Stimulated activated naive B cell treated with anti-CD40 and anti-IgM and Interleukin-4, amounts not matched to agents 10 μg/mL and 1 μg/mL and 100 μg/mL, for 72 hours (primary cell): Measurements from ENCODE around the gene MAP3K7.

ENCODE experiments used
- ATAC-seq, 2 donors: fragments of 150-1000 bp; cut with Tn5 transposase; replicated peaks; 2 replicates each; pipeline ENCODE4 v1.10.0; 2021; ENCODE audit warnings: moderate library complexity in 1 of 2
- DNase-seq: peaks from one replicate; pipeline ENCODE4 v3.0.0; 2021
- H3K27ac Mint-ChIP-seq: one replicate; pipeline ENCODE4 v1.8.0; 2022; ENCODE audit warnings: mild to moderate bottlenecking, mixed read lengths
- H3K27me3 Mint-ChIP-seq, 2 donors: one replicate each; pipeline ENCODE4 v1.8.0; 2022; ENCODE audit warnings: mixed read lengths in 2 of 2
- H3K36me3 Mint-ChIP-seq, 2 donors: one replicate each; pipeline ENCODE4 v1.8.0; 2022; ENCODE audit warnings: mixed read lengths in 2 of 2, mild to moderate bottlenecking in 1 of 2
- H3K4me1 Mint-ChIP-seq, 2 donors: one replicate each; pipeline ENCODE4 v1.8.0; 2022; ENCODE audit warnings: mixed read lengths in 2 of 2, mild to moderate bottlenecking in 1 of 2
- H3K4me3 Mint-ChIP-seq, 2 donors: one replicate each; pipeline ENCODE4 v1.8.0; 2022; ENCODE audit warnings: mild to moderate bottlenecking in 2 of 2, mixed read lengths in 2 of 2, moderate library complexity in 1 of 2
- H3K9me3 Mint-ChIP-seq, 2 donors: one replicate each; pipeline ENCODE4 v1.8.0; 2022; ENCODE audit warnings: mixed read lengths in 2 of 2, mild to moderate bottlenecking in 1 of 2

MAP3K7 gene

DNA sequence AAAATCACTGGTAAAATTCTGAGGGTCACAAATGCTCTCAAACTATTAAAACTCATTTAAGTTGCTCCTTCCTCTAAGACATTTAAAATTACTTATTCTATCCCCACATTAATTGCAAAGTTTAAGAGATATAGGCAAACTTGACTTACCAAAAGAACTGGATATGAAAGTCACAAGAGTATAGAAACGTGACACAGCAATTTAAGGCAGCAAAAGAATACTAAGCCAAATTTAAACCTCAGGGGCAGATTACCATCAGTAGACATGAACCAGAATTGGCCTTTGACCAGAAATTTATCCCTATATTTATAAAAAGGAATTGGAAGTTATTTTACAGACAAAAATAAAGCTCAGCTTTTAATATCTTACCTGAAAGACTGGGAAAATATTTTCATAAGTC lies 56.0 kb downstream of the MAP3K7 start:
- no peak for DNase-seq
- no peaks in the 10 kb centered on the region for H3K27me3 Mint-ChIP-seq
- H3K36me3 Mint-ChIP-seq: peaks cover 14 to 30% of the 10 kb centered on the region in 2 donors
- no peak overlapping the region for H3K4me3 Mint-ChIP-seq
- no peak overlapping the region for H3K27ac Mint-ChIP-seq
- H3K4me1 Mint-ChIP-seq: no peaks in the 10 kb centered on the region
- H3K9me3 Mint-ChIP-seq: no peaks in the 10 kb centered on the region
- no peak for ATAC-seq

DNA sequence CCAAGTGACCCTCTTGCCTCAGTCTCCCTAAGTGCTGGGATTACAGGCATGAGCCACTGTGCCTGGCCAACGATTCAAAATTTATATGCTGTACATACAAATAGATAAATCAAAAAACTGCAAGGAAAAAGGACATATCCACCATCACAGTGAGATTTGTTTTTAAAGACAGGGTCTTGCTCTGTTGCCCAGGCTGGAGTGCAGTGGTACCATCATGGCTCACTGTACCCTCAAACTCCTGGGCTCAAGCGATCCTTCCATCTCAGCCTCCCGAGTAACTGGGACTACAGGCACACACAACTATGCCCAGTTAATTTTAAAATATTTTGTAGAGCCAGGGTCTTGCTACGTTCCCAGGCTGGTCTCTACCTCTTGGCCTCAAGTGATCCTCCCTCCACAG lies 61.5 kb downstream of the MAP3K7 start:
- no peak for DNase-seq
- Mint-ChIP-seq H3K27me3 (no peaks in the 10 kb centered on the region), H3K9me3 (no peaks in the 10 kb centered on the region), H3K36me3 (peaks cover 17 to 37% of the 10 kb centered on the region in 2 donors), H3K27ac (no peak overlapping the region), H3K4me3 (no peak overlapping the region), H3K4me1 (no peaks in the 10 kb centered on the region)
- no peak for ATAC-seq

DNA sequence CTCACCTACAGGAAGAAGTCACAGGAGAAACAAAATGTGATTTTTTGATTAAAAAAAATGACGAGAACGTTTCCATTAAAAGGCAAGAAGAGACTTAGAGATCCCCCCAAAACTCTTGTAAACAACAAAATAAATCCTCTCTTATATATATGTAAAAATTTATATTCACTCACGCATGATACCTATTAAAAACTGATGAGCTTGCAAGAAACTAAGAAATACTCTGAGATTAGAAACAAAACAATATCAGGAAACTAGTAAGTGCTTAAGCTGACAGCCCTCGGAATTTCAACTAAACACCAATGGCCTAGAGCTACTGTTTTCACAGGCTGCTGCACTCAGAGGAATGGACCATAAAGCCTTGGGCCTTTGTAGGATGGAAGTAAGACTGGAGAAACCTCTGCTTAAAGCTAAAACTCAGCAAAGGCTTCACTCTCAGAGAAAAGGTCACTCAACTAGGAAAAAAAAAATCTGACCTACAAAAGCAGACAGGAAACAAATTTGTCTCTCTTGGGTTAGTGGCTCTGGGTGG lies 63.0 kb downstream of the MAP3K7 start:
- H3K4me1 Mint-ChIP-seq: no peaks in the 10 kb centered on the region
- H3K4me3 Mint-ChIP-seq: no peak overlapping the region

DNA sequence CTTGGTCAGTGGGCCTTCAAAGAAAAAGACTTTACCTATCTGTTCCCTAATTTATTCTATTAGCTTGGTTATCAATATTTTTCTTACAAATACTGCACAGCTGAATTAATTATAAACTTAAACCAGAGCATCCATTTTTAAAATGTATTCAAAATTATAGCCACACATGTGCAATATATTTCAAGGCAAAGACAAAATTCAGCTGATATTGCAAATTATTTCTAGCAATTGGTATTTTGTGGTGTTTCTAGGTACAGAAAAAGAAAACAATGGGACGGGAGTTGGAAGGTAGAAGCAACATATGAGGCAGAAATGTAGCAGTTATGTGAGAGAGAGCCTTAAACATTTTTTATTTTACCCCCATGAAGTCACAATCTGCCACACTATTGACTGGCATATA lies 64.9 kb downstream of the MAP3K7 start:
- Mint-ChIP-seq H3K36me3 (peaks cover 6 to 27% of the 10 kb centered on the region in 2 donors), H3K27me3 (no peaks in the 10 kb centered on the region), H3K27ac (no peak overlapping the region), H3K4me3 (no peak overlapping the region), H3K4me1 (no peaks in the 10 kb centered on the region), H3K9me3 (no peaks in the 10 kb centered on the region)
- ATAC-seq (no peak), DNase-seq (no peak)

More for the DNA sequence above, 63.0 kb downstream of the MAP3K7 start:
- DNase-seq (no peak), ATAC-seq (no peak)
- H3K27ac Mint-ChIP-seq: no peak overlapping the region
- H3K27me3 Mint-ChIP-seq: no peaks in the 10 kb centered on the region
- no peaks in the 10 kb centered on the region for H3K9me3 Mint-ChIP-seq
- H3K36me3 Mint-ChIP-seq: peaks cover 11 to 33% of the 10 kb centered on the region in 2 donors

DNA sequence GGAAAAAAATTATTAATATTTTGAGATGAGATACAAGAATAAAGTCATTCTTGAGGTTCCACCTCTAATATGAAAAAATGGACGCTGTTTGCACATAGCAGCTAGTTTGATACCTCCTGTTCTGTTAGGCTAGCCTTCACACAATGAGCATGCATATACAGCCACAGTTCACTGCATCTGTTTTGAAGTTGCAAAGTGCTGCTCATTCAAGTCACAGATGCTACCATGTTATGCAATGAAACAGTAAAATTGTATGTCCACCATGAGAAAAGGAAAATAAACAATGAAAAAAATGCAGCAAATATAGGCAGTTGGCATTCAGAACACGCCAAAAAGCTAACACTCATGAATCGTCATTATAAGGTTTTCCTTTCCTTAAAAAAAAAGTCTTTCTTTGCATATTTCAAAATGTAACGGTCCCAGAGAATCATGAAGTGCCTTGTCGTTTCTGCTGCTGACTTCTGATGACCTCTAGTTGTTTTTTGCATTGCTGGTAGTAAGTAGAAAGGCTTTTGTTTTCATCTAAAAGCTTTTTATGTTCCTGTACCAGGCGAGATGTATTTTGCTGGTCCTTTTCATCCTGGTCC lies 70.7 kb downstream of the MAP3K7 start:
- no peak for ATAC-seq
- Mint-ChIP-seq H3K4me1 (no peaks in the 10 kb centered on the region), H3K27me3 (no peaks in the 10 kb centered on the region), H3K9me3 (no peaks in the 10 kb centered on the region), H3K4me3 (no peak overlapping the region), H3K36me3 (peaks cover 26 to 42% of the 10 kb centered on the region in 2 donors), H3K27ac (no peak overlapping the region)
- DNase-seq: no peak

DNA sequence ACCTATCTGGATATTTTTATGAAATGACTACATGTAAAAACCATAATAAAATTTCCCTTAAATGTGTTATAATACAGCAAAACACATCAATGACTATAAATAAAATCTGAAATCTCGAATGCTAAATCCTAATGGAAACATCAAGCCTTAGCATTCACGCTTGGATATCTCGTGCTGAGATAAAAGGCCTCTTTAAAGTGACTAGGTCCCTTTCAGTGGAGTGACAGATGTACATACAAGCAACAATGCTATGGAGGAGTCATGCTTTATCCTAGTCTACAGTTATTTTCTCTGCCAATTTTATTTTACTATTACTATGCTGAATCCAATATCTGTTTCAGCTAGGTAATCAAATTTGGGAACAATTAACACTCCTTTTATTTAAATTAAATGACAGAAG lies 72.4 kb downstream of the MAP3K7 start:
- H3K4me3 Mint-ChIP-seq: no peak overlapping the region

DNA sequence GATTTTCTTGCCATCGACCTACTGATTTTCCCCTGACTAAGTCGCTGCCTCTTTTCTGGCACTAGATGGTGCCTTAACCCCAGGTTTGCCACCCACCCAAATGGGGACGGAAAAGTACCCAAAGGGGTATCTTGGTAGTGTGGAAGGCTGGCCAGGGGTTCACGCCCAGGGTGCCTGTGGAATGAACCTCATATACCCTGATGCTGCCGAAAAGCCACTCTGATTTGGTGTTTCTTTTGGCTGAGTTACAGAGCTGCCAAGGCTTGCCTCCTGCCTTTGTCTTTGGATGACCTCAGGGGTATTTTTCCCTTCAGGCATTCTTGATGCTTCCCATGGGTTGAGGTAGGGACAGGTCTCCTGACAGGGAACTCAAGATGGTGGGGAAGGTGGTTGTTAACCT lies 78.1 kb downstream of the MAP3K7 start:
- Mint-ChIP-seq H3K36me3 (peaks cover 10 to 38% of the 10 kb centered on the region in 2 donors), H3K4me3 (no peak overlapping the region), H3K27ac (no peak overlapping the region), H3K4me1 (no peaks in the 10 kb centered on the region), H3K27me3 (no peaks in the 10 kb centered on the region), H3K9me3 (peaks cover 8 to 9% of the 10 kb centered on the region in 2 donors)
- DNase-seq: no peak
- no peak for ATAC-seq

More for the DNA sequence above, 72.4 kb downstream of the MAP3K7 start:
- Mint-ChIP-seq H3K27me3 (no peaks in the 10 kb centered on the region), H3K4me1 (no peaks in the 10 kb centered on the region), H3K36me3 (peaks cover 21 to 45% of the 10 kb centered on the region in 2 donors), H3K27ac (no peak overlapping the region), H3K9me3 (no peaks in the 10 kb centered on the region)
- no peak for DNase-seq
- no peak for ATAC-seq

DNA sequence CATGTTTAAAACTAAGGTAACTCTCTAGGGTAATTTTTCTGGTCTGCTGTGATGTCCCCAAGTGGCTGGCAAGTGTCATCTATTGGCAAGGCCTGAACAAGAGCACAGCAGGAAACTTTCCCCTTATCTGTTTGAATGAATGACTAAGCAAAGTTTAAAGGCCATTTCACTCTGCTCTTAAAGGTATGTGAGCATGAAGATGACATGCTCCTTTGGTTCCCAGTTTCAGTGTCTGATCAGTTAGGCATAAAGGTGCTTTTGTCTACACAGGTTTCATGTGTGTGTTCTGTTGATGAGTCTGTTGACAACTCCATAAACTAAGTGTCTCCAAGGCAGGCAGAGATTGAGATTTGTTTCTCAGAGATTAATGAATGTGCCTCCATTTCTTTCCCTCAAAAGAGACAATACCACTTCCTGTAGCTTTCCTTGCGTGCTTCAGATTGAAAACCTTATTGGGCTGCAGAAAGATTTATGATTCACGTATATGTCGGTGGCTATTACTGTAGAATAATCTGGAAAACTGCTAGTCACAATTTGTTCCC lies 83.9 kb downstream of the MAP3K7 start:
- no peaks in the 10 kb centered on the region for H3K36me3 Mint-ChIP-seq
- H3K4me3 Mint-ChIP-seq: no peak overlapping the region
- no peaks in the 10 kb centered on the region for H3K27me3 Mint-ChIP-seq
- peaks cover 6 to 11% of the 10 kb centered on the region in 2 donors for H3K4me1 Mint-ChIP-seq
- ATAC-seq (peak; percentile 87 to 90), DNase-seq (no peak)
- H3K27ac Mint-ChIP-seq: peak overlapping the region; percentile 10
- H3K9me3 Mint-ChIP-seq: no peaks in the 10 kb centered on the region

DNA sequence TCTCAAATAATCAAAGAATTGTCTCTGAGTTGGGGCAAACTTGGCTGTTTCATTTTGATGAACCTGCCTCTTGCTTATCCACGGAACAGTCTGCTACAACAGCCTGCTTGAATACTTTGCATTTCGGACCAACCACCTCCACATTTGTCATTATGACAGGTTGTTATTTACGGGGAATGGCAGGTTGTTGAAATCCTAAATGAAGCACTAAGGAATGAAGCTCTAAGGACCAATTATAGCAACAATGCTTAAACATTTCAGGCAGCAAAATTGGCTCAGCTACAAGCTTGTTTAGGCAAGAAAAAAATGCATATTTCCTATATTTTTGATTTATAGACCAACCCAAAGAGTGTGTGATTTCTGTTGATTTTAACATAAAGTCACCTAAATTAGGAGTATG lies 84.5 kb downstream of the MAP3K7 start:
- Mint-ChIP-seq H3K4me3 (no peak overlapping the region), H3K27ac (no peak overlapping the region), H3K4me1 (peaks cover 6 to 11% of the 10 kb centered on the region in 2 donors), H3K27me3 (peaks cover 4 to 5% of the 10 kb centered on the region in 2 donors), H3K36me3 (no peaks in the 10 kb centered on the region), H3K9me3 (no peaks in the 10 kb centered on the region)
- no peak for ATAC-seq
- DNase-seq: no peak

DNA sequence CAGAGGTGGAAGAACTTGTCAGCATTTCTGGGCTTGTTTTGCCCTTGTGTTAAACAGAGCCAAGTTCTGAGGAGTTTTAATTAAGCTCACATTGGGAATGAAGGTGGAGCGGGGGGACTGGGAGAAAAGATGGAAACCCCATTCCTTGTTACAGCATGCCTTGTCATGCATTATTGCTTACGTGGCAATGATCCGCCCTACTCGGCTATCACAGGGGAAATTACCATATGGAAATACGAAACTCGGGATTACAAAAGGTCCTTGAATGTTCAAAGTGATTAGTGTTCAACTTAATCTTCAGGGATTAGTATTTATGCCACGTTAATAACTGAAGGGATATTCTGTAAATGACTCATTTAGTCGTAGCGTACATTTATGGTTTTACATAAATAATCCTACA lies 86.4 kb downstream of the MAP3K7 start:
- no peak overlapping the region for H3K27ac Mint-ChIP-seq

DNA sequence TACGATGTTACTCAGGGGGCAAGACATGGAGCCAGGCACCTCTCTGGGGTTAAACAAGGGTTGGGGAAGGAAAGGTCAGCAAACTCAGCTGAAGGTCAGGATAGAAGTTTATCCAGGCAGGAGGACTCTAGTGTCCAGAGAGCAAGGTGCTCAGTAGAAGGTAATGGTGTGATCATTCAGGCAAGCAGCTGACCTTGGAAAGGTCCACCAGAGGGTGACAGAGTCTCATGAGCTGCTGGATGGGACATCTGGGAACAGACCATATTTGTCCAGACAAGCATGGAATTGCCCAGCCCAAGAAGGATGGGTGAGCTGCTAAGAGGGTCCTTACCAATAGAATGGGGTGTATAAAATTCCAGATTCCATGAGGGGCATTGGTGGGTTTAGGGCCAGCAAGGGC lies 89.5 kb downstream of the MAP3K7 start:
- Mint-ChIP-seq H3K9me3 (no peaks in the 10 kb centered on the region), H3K27me3 (peaks cover 10 to 24% of the 10 kb centered on the region in 2 donors), H3K36me3 (no peaks in the 10 kb centered on the region), H3K4me1 (no peaks in the 10 kb centered on the region), H3K27ac (peak overlapping the region; percentile 2), H3K4me3 (no peak overlapping the region)
- no peak for DNase-seq
- no peak for ATAC-seq

More for the DNA sequence above, 86.4 kb downstream of the MAP3K7 start:
- H3K4me3 Mint-ChIP-seq: no peak overlapping the region
- H3K9me3 Mint-ChIP-seq: no peaks in the 10 kb centered on the region
- no peaks in the 10 kb centered on the region for H3K36me3 Mint-ChIP-seq
- DNase-seq (no peak), ATAC-seq (no peak)
- peaks cover 6 to 11% of the 10 kb centered on the region in 2 donors for H3K4me1 Mint-ChIP-seq
- peaks cover 7 to 14% of the 10 kb centered on the region in 2 donors for H3K27me3 Mint-ChIP-seq

DNA sequence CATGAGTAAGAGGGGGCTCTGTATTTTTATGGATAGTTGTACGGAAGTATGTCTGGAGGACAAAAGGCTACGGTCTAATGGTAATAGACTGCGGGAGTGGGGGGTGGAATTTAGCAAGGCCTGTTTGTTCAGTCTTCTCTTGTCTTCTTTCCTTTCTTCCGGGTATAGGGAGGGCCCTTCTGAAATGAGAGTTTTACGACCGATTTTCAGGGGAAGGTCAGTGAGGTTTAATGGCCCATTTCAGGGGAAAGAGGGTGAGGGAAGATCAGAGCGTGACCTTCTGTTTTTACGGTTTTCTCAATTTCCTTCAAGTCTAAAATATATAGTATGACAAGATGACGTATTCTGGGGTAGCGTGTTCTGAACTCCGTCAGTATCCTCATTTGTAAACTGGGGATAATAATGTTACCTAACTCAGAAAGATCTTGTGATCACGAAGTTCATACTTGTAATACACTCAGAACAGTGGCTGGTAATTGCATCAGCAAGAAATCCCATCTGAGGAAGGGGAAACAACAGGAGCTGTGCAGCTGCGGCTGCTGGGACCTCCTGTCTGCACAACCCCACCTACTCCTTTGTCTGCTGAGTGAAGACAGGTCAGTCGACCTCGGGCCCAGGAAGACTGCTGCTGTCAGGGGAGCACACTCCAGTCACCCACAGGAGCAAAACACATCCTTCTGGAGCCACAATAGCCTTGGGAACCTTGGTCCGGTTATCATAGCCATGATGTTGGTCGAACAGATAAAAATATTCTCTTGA lies 90.4 kb downstream of the MAP3K7 start:
- no peaks in the 10 kb centered on the region for H3K36me3 Mint-ChIP-seq
- ATAC-seq (no peak), DNase-seq (no peak)
- no peaks in the 10 kb centered on the region for H3K4me1 Mint-ChIP-seq
- H3K9me3 Mint-ChIP-seq: no peaks in the 10 kb centered on the region
- no peak overlapping the region for H3K27ac Mint-ChIP-seq
- peaks cover 10 to 24% of the 10 kb centered on the region in 2 donors for H3K27me3 Mint-ChIP-seq
- no peak overlapping the region for H3K4me3 Mint-ChIP-seq

DNA sequence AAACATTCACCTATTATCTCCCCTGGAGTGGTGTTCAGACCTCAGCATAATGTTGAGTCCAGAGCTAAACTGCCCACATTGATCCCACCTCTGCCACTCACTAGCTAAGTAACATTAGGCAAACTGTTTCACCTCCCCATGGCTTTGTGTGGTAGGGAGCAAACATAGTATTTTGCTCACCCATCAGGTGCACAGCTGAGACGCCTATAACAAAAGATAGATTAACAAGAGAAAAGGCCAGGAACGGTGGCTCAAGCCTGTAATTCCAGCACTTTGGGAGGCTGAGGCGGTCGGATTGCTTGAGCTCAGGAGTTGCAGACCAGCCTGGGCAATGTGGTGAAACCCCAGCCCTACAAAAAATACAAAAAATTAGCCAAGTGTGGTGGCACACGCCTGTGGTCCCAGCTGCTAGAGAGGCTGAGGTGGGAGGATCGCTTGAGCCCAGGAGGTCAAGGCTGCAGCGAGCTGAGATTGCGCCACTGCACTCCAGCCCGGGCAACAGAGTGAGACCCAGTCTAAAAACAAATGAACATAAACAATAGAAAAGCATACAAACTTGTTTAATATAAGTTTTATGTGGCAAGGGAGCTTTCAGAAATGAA lies 91.6 kb downstream of the MAP3K7 start:
- Mint-ChIP-seq H3K36me3 (no peaks in the 10 kb centered on the region), H3K4me3 (no peak overlapping the region), H3K27me3 (peaks cover 10 to 24% of the 10 kb centered on the region in 2 donors), H3K4me1 (no peaks in the 10 kb centered on the region), H3K27ac (no peak overlapping the region), H3K9me3 (no peaks in the 10 kb centered on the region)
- DNase-seq: no peak
- no peak for ATAC-seq

DNA sequence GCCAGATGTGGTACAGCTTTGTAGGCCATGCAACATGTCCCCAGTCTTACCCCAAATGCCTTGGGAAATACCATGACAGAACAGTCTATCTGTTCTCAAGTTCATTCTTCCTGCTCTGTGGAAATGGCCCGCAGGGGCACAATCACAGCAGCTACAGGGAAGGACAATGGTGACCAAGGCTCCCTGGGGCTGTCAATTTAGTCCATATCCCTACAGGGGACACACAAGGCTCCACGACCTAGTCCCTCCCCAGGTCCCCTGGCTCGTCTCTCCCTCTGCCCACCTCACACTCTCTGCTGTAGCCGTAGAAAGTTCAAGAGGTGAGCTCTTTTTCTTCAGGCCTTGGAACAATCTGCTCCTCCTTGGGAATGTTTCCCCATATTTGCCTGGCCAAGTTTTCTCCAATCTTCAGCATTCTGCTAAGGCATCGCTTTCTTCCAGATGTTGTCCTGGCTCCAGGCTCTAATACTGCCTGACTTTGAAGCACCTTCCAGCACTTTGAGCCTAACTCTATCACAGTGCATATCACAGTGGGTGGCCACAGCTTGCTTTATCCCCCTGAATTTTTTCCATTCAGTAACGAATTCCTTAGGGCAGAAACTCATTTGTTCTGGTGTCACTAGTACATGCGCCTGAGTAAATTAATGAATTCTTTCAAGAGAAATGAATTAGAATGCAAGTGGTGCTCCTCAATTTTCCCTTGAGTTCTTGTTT lies 92.6 kb downstream of the MAP3K7 start:
- Mint-ChIP-seq H3K36me3 (no peaks in the 10 kb centered on the region), H3K4me1 (no peaks in the 10 kb centered on the region), H3K27ac (no peak overlapping the region), H3K4me3 (no peak overlapping the region), H3K9me3 (no peaks in the 10 kb centered on the region), H3K27me3 (peaks cover 10 to 24% of the 10 kb centered on the region in 2 donors)
- no peak for DNase-seq
- no peak for ATAC-seq
